WERI-Rb-1 (cell line): Measurements from ENCODE around the gene NDUFS7.

Experiments
- DNase-seq: peaks from one replicate; pipeline ENCODE4 v3.0.0-alpha.2; 2020
- H3K27ac ChIP-seq: fragments of 250-450 bp; sonication (Bioruptor Pico); 2 replicates; pipeline ENCODE4 v1.5.1; 2020; ENCODE audit warnings: mild to moderate bottlenecking, moderate library complexity
- H3K27me3 ChIP-seq: fragments of 250-450 bp; sonication (Bioruptor Pico); 2 replicates; pipeline ENCODE4 v1.5.1; 2021; ENCODE audit warnings: mild to moderate bottlenecking, low read depth, moderate library complexity; ENCODE audit not compliant: insufficient read depth, severe bottlenecking
- H3K36me3 ChIP-seq: fragments of 250-450 bp; sonication (Bioruptor Pico); 2 replicates; pipeline ENCODE4 v1.5.1; 2020; ENCODE audit warnings: mild to moderate bottlenecking, moderate library complexity
- H3K4me3 ChIP-seq: 2 replicates; pipeline ENCODE4 v1.5.1; 2011; ENCODE audit warnings: low read depth, mild to moderate bottlenecking, control low read depth, low read length
- H3K9me3 ChIP-seq: fragments of 250-450 bp; sonication (Bioruptor Pico); 2 replicates; pipeline ENCODE4 v1.5.1; 2021; ENCODE audit warnings: mild to moderate bottlenecking, moderate library complexity; ENCODE audit not compliant: severe bottlenecking
- CTCF ChIP-seq: IDR thresholded peaks from 2 replicates; pipeline ENCODE4 v1.5.1; 2011; ENCODE audit warnings: low read depth, mild to moderate bottlenecking, control low read depth, inconsistent platforms, low read length

NDUFS7 gene

GRCh38 chr19:1374250-1374577 lies 9.5 kb upstream of the NDUFS7 start:
- TF ChIP-seq CTCF: no peak
- no peaks in the 10 kb centered on the region for H3K27me3 ChIP-seq
- no peak for DNase-seq
- H3K9me3 ChIP-seq: no peaks in the 10 kb centered on the region
- H3K36me3 ChIP-seq: peaks cover 63% of the 10 kb centered on the region
- H3K27ac ChIP-seq: no peak overlapping the region
- H3K4me3 ChIP-seq: no peak overlapping the region

- Histone ChIP-seq H3K27ac (no peak overlapping the region), H3K27me3 (no peaks in the 10 kb centered on the region), H3K4me3 (no peak overlapping the region), H3K9me3 (no peaks in the 10 kb centered on the region), H3K36me3 (peaks cover 42% of the 10 kb centered on the region)
- no peak for TF ChIP-seq CTCF
- no peak for DNase-seq
Measured at GRCh38 chr19:1376415-1376805, 7.3 kb upstream of the NDUFS7 start.

- no peaks in the 10 kb centered on the region for H3K9me3 ChIP-seq
- no peak overlapping the region for H3K4me3 ChIP-seq
- H3K36me3 ChIP-seq: peaks cover 35% of the 10 kb centered on the region
- no peak for DNase-seq
- no peak for TF ChIP-seq CTCF
- H3K27me3 ChIP-seq: no peaks in the 10 kb centered on the region
- no peak overlapping the region for H3K27ac ChIP-seq
Measured at GRCh38 chr19:1377176-1377964, 6.3 kb upstream of the NDUFS7 start.

GRCh38 chr19:1377965-1378785 lies 5.5 kb upstream of the NDUFS7 start:
- Histone ChIP-seq H3K27ac (no peak overlapping the region), H3K4me3 (no peak overlapping the region), H3K27me3 (no peaks in the 10 kb centered on the region), H3K36me3 (peaks cover 30% of the 10 kb centered on the region), H3K9me3 (no peaks in the 10 kb centered on the region)
- DNase-seq: no peak
- no peak for TF ChIP-seq CTCF

GRCh38 chr19:1379126-1379905 lies 4.4 kb upstream of the NDUFS7 start:
- H3K36me3 ChIP-seq: peaks cover 25% of the 10 kb centered on the region
- no peak overlapping the region for H3K27ac ChIP-seq
- no peaks in the 10 kb centered on the region for H3K27me3 ChIP-seq
- no peak for DNase-seq
- no peaks in the 10 kb centered on the region for H3K9me3 ChIP-seq
- H3K4me3 ChIP-seq: no peak overlapping the region
- no peak for TF ChIP-seq CTCF
